ENCODE results near the gene DCLK2.
A peak's percentile ranks its signal among the peaks of the same experiment; 100 is the strongest.

DCLK2 gene

DNA sequence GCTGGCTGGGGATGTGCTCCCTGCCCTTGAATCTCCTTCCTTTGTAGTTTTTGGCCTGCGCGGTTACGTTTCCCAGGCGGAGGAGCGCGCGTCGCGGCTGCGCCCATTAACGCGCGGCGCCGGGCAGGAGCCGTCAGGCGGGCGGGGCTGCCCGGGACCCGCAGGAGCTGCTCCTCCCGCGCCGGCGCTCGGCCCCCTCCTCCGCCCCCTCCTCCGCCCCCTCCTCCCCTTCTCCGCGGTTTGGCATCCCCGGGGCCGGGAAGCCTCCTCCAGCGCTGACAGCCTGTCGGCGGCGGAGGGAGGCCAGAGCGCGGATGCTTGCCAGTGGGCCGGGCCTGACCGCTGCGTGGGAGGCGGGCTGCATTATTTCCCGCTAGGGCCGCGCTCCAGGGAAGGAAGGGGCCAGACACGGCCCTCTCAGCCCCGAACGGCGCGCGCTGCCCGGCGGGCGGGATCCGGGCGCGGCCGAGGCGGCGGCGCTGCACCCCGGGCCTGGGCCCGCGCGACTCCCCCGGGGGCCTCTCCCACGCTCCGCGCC is at the start of gene DCLK2:
Gene DCLK2 (plus strand): TSS at position 405 of the 538 bp plus-strand sequence. CDS start 583 bp downstream, outside the sequence.
- TF ChIP-seq, protein P1, sequence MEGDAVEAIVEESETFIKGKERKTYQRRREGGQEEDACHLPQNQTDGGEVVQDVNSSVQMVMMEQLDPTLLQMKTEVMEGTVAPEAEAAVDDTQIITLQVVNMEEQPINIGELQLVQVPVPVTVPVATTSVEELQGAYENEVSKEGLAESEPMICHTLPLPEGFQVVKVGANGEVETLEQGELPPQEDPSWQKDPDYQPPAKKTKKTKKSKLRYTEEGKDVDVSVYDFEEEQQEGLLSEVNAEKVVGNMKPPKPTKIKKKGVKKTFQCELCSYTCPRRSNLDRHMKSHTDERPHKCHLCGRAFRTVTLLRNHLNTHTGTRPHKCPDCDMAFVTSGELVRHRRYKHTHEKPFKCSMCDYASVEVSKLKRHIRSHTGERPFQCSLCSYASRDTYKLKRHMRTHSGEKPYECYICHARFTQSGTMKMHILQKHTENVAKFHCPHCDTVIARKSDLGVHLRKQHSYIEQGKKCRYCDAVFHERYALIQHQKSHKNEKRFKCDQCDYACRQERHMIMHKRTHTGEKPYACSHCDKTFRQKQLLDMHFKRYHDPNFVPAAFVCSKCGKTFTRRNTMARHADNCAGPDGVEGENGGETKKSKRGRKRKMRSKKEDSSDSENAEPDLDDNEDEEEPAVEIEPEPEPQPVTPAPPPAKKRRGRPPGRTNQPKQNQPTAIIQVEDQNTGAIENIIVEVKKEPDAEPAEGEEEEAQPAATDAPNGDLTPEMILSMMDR (IDR thresholded peaks at IDR 0.05; ENCODE audit: borderline replicate concordance, control extremely low read depth, extremely low read depth, insufficient read depth, missing control alignments): no peak
- in situ Hi-C loops (cut with MboI; ENCODE audit: low sequenced_read_pairs, unreplicated experiment): no loop called here
- DNase-seq (ENCODE audit: low spot score): peak; percentile 65

DNA sequence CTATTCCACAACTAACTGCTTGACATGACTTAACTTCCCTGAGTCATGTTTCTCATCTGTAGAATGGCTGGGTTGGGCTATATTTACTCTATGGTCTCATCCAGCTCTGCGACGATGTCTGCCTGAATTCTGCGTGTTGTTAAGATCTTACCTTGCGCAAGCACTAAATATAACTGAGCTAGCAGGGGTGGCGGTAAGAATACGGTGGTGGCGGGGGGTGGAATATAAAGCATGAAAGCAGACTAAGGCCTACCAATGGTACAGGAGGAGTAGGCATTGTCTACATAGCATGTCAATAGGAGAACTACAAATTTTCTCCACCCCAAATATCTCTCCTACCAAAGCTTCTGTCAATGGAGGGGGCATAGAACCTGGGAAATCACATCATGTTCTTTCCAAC is 45.7 kb upstream of the DCLK2 start:
- DNase-seq (ENCODE audit: low spot score): no peak
- in situ Hi-C loops (cut with MboI; ENCODE audit: low sequenced_read_pairs, unreplicated experiment): no loop called here
- TF ChIP-seq, protein P1 (IDR thresholded peaks at IDR 0.05; ENCODE audit: borderline replicate concordance, control extremely low read depth, extremely low read depth, insufficient read depth, missing control alignments): no peak

DNA sequence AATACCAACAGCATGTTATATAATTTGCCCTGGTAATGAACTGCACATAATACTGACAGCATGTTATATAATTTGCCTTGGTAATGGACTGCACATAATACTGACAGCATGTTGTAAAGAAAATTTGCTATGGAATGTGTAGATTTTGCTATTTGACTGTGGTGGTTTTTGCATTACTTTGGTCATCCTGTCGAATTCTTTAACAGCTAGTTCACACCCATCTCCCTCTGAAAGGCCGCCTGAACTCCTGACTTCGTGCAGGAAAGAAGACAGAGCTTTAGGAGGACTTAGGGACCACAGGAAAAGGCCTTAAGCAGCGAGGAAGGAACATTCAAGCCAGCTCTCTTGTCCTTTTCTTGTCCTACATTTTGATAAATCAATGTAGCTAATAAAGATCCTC is 45.2 kb upstream of the DCLK2 start:
- TF ChIP-seq, protein P1 (IDR thresholded peaks at IDR 0.05; ENCODE audit: borderline replicate concordance, control extremely low read depth, extremely low read depth, insufficient read depth, missing control alignments): no peak
- in situ Hi-C loops (cut with MboI; ENCODE audit: low sequenced_read_pairs, unreplicated experiment): no loop called here
- DNase-seq (ENCODE audit: low spot score): no peak

DNA sequence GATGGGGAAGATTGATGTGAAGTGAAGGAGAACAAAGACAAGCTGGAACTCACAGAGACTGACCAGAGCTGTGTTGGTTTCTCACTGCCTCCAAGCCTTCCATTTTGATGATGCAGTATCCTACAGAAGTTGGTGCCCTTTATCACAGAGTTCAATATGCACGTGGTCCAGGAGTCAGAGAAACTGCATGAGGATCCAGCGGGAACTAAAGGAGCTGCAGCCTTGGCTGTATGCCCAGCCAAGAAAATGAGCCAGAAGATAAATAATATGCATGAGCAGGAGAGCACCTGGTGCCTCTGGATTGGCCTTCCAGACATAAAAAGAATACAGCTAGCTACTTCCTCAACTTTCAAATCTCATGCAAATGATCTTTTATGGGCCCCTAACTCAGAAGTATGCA is 44.3 kb upstream of the DCLK2 start:
- no peak for DNase-seq (ENCODE audit: low spot score)
- in situ Hi-C loops (cut with MboI; ENCODE audit: low sequenced_read_pairs, unreplicated experiment): no loop called here
- TF ChIP-seq, protein P1 (IDR thresholded peaks at IDR 0.05; ENCODE audit: borderline replicate concordance, control extremely low read depth, extremely low read depth, insufficient read depth, missing control alignments): no peak

DNA sequence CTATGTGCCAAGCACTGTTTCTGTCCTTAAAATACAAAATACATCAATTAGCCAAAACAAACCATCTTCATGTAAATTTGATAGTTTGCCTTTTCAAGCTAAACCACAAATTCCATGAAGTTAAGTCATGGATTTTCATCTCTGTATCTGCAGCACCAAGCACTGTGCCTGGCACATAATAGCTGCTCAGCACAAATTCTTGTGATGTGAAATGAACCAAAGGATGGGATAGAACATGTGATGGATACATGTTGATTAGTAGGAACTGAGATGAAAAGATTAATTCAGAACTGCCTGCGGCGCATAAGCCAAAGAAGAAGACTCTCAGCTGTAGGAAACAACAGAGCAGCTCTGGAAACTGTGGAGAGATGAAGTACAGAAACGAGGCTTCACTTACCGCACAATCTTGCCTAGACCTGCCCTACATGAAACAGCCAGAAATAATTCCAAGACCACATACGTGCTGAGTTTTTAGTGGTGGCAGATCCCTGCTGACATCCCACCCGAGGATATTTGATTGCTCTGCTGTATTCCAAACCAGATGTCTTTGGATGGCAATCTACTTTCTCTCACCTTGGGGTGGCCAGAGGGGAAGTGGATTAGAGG is 40.9 kb upstream of the DCLK2 start:
- TF ChIP-seq, protein P1 (IDR thresholded peaks at IDR 0.05; ENCODE audit: borderline replicate concordance, control extremely low read depth, extremely low read depth, insufficient read depth, missing control alignments): no peak
- no peak for DNase-seq (ENCODE audit: low spot score)
- in situ Hi-C loops (cut with MboI; ENCODE audit: low sequenced_read_pairs, unreplicated experiment): no loop called here

DNA sequence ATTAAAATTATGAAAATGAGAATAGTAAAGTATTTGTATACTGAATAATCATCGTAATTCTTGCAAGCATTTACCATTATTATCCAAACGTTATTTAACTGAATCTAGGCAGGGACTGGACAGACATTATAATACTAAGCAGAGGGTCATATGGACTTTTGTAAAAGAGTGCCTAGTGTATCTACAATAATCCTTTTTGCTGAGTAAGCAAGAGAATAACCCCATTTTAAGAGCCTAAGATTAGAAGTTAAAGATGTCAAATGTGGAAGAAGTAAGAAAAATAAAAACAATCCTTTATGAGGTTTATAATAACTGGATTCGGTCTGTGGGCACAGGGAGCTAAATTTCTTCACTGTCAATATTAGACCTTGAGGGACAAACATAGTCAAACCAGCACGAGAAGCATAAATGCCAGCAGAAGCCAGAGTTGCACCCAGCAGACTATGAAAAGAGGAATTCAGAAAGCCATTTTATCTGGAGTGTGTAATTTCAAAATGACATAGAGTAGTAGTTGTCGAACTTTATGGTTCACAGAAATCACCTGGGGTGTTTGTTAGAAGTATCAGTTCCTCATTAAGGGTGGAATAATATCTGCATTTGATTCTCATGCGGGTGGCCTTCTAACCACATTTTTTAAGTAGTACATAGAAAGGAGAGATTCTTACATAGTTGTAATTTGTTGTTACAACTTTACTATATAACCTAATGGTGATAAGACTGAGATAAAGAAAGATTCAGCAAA is 39.7 kb upstream of the DCLK2 start:
- in situ Hi-C loops (cut with MboI; ENCODE audit: low sequenced_read_pairs, unreplicated experiment): no loop called here
- TF ChIP-seq, protein P1 (IDR thresholded peaks at IDR 0.05; ENCODE audit: borderline replicate concordance, control extremely low read depth, extremely low read depth, insufficient read depth, missing control alignments): no peak
- DNase-seq (ENCODE audit: low spot score): peak; percentile 20
